GM23248 (cell line): ENCODE measurements around the gene CHRNB4.

Source experiments
- EZH2 ChIP-seq: fragments of 200-600 bp; sonication (generic); IDR thresholded peaks from 2 replicates; pipeline ENCODE4 v1.6.1; 2018; ENCODE audit warnings: antibody characterized with exemption, mild to moderate bottlenecking; ENCODE audit not compliant: insufficient read depth, poor library complexity, severe bottlenecking
- EZH2phosphoT487 ChIP-seq: fragments of 200-600 bp; sonication (generic); IDR thresholded peaks from 2 replicates; pipeline ENCODE4 v1.6.1; 2018; ENCODE audit warnings: antibody characterized with exemption, moderate library complexity, mild to moderate bottlenecking, low read depth; ENCODE audit not compliant: insufficient read depth

GRCh38 chr15:78673917-78674444 is 33.0 kb upstream of the CHRNB4 start:
- TF ChIP-seq EZH2 (no peak), EZH2phosphoT487 (no peak)
